ENCODE data around the gene RAG1.

The RAG1 gene

DNA sequence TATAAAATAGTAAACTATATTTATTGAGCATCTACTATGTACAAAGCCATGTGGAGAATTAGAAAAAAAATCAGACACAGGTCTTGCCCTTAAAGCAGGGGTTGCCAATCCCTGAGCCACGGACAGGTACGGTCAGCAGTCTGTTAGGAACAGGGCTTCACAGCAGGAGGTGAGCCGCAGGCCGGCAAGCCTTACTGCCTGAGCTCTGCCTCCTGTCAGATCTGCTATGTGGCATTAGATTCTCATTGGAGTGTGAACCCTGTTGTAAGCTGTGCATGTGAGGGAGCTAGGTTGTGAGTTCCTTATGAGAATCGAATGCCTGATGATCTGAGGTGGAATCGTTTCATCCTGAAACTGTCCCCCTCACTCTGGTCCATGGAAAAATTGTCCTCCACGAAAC lies 32.4 kb downstream of the RAG1 start:
- in situ Hi-C loops (cut with MboI; ENCODE audit: low sequenced_read_pairs, unreplicated experiment), result no loop called here
- TF ChIP-seq, protein P1, sequence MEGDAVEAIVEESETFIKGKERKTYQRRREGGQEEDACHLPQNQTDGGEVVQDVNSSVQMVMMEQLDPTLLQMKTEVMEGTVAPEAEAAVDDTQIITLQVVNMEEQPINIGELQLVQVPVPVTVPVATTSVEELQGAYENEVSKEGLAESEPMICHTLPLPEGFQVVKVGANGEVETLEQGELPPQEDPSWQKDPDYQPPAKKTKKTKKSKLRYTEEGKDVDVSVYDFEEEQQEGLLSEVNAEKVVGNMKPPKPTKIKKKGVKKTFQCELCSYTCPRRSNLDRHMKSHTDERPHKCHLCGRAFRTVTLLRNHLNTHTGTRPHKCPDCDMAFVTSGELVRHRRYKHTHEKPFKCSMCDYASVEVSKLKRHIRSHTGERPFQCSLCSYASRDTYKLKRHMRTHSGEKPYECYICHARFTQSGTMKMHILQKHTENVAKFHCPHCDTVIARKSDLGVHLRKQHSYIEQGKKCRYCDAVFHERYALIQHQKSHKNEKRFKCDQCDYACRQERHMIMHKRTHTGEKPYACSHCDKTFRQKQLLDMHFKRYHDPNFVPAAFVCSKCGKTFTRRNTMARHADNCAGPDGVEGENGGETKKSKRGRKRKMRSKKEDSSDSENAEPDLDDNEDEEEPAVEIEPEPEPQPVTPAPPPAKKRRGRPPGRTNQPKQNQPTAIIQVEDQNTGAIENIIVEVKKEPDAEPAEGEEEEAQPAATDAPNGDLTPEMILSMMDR (IDR thresholded peaks at IDR 0.05; ENCODE audit: borderline replicate concordance, control extremely low read depth, extremely low read depth, insufficient read depth, missing control alignments), result no peak
- no peak for DNase-seq (ENCODE audit: low spot score)

DNA sequence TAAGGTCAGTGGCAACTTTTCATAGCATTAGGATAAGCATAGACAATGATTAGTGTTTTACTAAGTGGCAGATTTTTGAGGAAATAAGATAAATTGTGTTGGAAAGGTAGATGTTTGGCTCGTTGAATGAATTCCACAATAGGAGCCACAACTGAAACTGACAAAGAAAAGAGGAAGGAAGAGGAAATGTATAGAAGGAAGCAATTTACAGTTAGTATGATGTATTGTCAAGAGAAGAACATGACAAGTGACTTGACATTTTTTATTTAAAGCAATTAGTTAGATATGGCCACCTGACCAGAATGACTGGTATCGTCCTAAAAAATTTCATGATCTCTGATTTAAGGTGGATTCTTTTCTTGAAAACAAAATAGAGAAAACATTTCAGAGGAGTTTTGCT lies 33.3 kb downstream of the RAG1 start:
- in situ Hi-C loops (cut with MboI; ENCODE audit: low sequenced_read_pairs, unreplicated experiment), result no loop called here
- TF ChIP-seq, protein P1 (IDR thresholded peaks at IDR 0.05; ENCODE audit: borderline replicate concordance, control extremely low read depth, extremely low read depth, insufficient read depth, missing control alignments), result no peak
- DNase-seq (ENCODE audit: low spot score), result no peak

DNA sequence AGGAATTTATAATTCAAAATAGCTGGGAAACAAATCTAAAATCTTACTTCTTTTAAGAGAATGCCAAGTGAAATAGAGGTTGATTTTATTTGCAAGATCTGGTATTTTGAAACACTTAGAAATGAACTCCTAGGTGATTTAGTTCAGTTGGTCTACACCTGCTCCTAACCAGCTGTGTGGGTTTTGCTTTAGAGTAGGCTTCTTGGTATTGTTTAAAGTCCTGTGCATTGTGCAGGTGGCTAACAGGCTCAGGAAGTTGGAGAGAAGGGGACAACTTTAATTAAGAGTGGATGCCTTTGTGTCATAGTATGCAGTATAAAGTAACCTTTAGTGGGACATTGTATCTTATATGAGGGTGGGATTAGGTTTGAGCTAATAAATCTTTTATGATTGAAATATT lies 34.3 kb downstream of the RAG1 start:
- TF ChIP-seq, protein P1 (IDR thresholded peaks at IDR 0.05; ENCODE audit: borderline replicate concordance, control extremely low read depth, extremely low read depth, insufficient read depth, missing control alignments), result no peak
- DNase-seq (ENCODE audit: low spot score), result no peak
- in situ Hi-C loops (cut with MboI; ENCODE audit: low sequenced_read_pairs, unreplicated experiment), result no loop called here

DNA sequence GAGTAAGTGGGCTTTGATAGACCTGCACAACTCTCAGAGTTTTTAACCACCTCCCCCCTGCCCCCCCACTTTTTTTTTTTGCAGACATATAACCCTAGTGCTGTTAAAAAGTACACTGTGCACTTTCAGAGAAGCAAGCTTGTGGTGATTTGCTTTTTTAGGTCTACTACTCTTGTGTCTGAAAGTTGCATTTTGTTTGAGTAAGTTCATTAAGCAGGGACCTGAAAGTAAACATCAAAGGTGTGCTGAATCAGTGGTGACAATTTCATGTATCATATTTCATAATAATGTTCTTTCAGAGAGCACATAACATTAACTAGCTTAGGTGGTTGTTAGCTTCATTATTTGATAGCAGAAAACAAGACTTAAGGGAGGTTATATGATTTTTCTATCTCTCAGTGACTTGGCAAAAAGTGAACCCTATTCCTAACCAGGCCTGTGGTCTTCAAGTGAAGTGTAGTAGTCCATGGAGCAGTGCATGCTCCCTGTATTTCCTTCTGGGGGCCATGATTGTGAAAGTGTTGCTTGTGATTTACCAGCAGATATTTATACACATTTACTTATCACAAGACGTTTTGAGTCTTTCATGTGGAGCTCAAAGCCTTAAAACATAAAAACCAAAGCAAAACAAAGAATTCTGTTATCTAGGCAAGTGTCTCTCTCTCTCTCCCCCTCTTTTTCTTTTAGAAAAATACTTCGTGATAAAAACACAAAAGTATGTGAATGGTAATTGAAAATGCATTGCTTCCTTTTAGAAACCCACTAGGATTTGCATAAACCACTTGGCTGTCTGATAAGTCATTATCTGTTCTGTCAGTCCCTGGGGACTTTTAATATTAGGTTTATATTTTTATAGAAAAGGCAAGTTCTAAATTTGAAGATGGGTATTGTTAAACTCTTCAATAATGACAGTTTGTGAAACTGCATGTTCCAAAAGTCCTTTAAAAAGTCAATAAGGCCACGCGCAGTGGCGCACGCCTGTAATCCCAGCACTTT lies 37.7 kb downstream of the RAG1 start:
- in situ Hi-C loops (cut with MboI; ENCODE audit: low sequenced_read_pairs, unreplicated experiment), result no loop called here
- DNase-seq (ENCODE audit: low spot score), result no peak
- TF ChIP-seq, protein P1 (IDR thresholded peaks at IDR 0.05; ENCODE audit: borderline replicate concordance, control extremely low read depth, extremely low read depth, insufficient read depth, missing control alignments), result no peak

DNA sequence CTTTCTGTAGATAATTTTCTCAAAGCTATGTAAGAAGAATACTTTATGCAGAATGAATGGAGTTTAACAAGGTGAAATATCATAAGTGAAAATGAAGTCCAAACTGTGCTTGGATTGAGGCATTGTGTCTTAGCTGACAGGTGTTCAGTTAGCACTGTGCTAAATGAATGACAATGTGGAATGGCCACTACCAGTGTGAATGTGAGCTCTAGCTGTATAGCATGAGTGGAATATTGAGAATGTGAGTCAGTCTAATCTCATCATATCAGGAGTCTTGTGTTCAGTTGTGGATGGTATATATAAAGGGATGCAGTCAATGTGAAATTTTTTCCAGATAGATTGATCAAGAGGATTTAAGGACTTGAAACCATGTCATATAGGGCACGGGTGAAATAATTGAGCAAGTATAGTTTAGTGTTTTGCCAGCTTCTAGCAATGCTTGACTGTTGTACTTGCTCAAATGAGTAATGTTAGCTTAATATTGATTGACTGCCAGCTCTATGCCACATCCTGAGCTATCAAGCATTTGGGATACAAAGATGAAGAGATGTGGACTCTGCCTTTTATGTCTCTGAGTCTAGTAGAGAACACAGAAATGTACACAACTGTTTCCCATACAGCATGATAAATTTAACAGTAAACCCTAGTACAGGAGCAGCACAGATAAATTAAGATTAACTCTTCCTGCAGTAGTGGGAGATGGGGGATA lies 40.8 kb downstream of the RAG1 start:
- TF ChIP-seq, protein P1 (IDR thresholded peaks at IDR 0.05; ENCODE audit: borderline replicate concordance, control extremely low read depth, extremely low read depth, insufficient read depth, missing control alignments), result no peak
- DNase-seq (ENCODE audit: low spot score), result no peak
- in situ Hi-C loops (cut with MboI; ENCODE audit: low sequenced_read_pairs, unreplicated experiment), result no loop called here

DNA sequence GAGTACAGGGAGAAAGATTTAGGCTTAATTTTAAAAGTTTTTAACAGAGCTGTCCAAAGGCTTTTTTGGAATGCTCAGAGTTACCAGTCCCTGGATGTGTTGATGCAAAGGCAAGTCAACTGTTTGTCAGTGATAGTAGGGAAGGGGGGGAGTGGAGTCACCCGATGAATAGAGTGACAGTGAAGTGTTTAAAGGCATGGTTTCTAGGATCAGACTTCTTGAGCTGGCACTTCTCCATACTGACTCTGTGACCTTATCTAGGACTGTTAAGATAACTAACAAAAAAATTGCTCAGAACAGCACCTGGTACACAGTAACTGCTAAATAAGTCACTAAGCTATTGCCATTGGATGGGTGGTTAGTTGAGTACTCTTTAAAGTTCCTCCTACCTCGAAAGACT lies 41.6 kb downstream of the RAG1 start:
- in situ Hi-C loops (cut with MboI; ENCODE audit: low sequenced_read_pairs, unreplicated experiment), result no loop called here
- DNase-seq (ENCODE audit: low spot score), result no peak
- TF ChIP-seq, protein P1 (IDR thresholded peaks at IDR 0.05; ENCODE audit: borderline replicate concordance, control extremely low read depth, extremely low read depth, insufficient read depth, missing control alignments), result no peak

Data from GM13976 (cell line).